HepG2 (cell line): Measurements from ENCODE around the gene SLC35D2. TPM values are rescaled to one million over a fixed set of nuclear protein-coding genes. Genes with fewer than 3 reads are reported as not detected.
"Not testable (repeated sequence)": the region's sequence is repeated elsewhere in the genome, so short reads cannot be mapped to it uniquely, and the experiment has no call there.

Source experiments
- ATAC-seq: fragments of 200-7000 bp; cut with Tn5 transposase; 3 replicates; pipeline ENCODE4 v1.9.1; 2020; ENCODE audit warnings: mild to moderate bottlenecking, moderate library complexity
- BruUV-seq: library from RNA; stranded (reverse); fragments of 400-500 nt; replicated peaks from 2 replicates; lab custom pipeline; 2021; lab: Mats Ljungman, UMichigan
- CTCF ChIA-PET: fragments of 300-600 bp; formaldehyde crosslinking; extraction: SDS; loops from one replicate; lab custom pipeline; 2021; ENCODE audit warnings: low total read pairs, inconsistent platforms, low intra/inter-chr PET ratio; lab: Yijun Ruan, JAX
- POLR2A ChIA-PET: fragments of 350-600 bp; sonication (Branson Sonifier 250); formaldehyde crosslinking; loops from one replicate; lab custom pipeline; 2020; ENCODE audit warnings: antibody characterized with exemption, inconsistent platforms; lab: Yijun Ruan, JAX
- DNase-seq: peaks from one replicate; pipeline ENCODE4 v3.0.0-alpha.2; 2015; ENCODE audit warnings: low spot score
- FAIRE-seq: peaks from 3 replicates; lab custom pipeline; 2011; peaks lifted over from hg19 to GRCh38; lab: Jason Lieb, UNC
- H2AFZ ChIP-seq: one replicate; pipeline ENCODE4 v1.6.1; 2011; ENCODE audit warnings: low read length, inconsistent platforms
- H3K27ac ChIP-seq: fragments of 300-600 bp; 3 replicates; pipeline ENCODE4 v1.8.0; 2011; ENCODE audit warnings: mixed run types, mild to moderate bottlenecking, mixed read lengths, low read length, inconsistent platforms; ENCODE audit not compliant: insufficient read depth; ENCODE audit errors: extremely low read length
- H3K27me3 ChIP-seq, 2 experiments: fragments of 200-600 bp in 1 of 2; 2 replicates in 1 of 2; 3 replicates in 1 of 2; pipeline versions ENCODE4 v1.6.0 to v1.8.0; 2011; ENCODE audit warnings: low read length in 2 of 2, mild to moderate bottlenecking in 2 of 2, moderate library complexity in 2 of 2, inconsistent platforms in 1 of 2; ENCODE audit not compliant: insufficient read depth in 2 of 2, control insufficient read depth in 1 of 2
- H3K36me3 ChIP-seq, 2 experiments: fragments of 200-600 bp in 1 of 2; replicated peaks in 1 of 2; 2 replicates in 1 of 2; 3 replicates in 1 of 2; pipeline versions ENCODE4 v1.5.1 to v1.8.0; 2011; ENCODE audit warnings: low read length in 2 of 2, inconsistent platforms in 1 of 2; ENCODE audit not compliant: insufficient read depth in 2 of 2, control insufficient read depth in 1 of 2
- H3K4me1 ChIP-seq: 2 replicates; pipeline ENCODE4 v1.5.1; 2012; ENCODE audit warnings: low read length, inconsistent platforms; ENCODE audit not compliant: insufficient read depth
- H3K4me2 ChIP-seq: 2 replicates; pipeline ENCODE4 v1.6.0; 2011; ENCODE audit warnings: low read depth, low read length, inconsistent platforms
- H3K4me3 ChIP-seq, 3 experiments: fragments of 200-600 bp in 1 of 3; sonication (generic), shearing (Covaris generic) in 1 of 3; replicated peaks in 1 of 3; 2 replicates each; pipeline ENCODE4 v1.5.1; 2011 to 2016; ENCODE audit warnings: low read length in 3 of 3, inconsistent platforms in 2 of 3, low read depth in 2 of 3, mild to moderate bottlenecking in 2 of 3, control low read depth in 1 of 3, mixed read lengths in 1 of 3; ENCODE audit not compliant: insufficient read depth in 1 of 3
- H3K79me2 ChIP-seq: one replicate; pipeline ENCODE4 v1.6.1; 2011; ENCODE audit warnings: low read length, inconsistent platforms; ENCODE audit not compliant: insufficient read depth
- H3K9ac ChIP-seq: 2 replicates; pipeline ENCODE4 v1.6.0; 2011; ENCODE audit warnings: mild to moderate bottlenecking, low read depth, low read length, inconsistent platforms; ENCODE audit not compliant: insufficient read depth
- H3K9me3 ChIP-seq: 2 replicates; pipeline ENCODE4 v1.5.1; 2012; ENCODE audit warnings: mild to moderate bottlenecking, low read length
- H4K20me1 ChIP-seq: 2 replicates; pipeline ENCODE4 v1.6.0; 2011; ENCODE audit warnings: inconsistent platforms, mild to moderate bottlenecking, low read length, moderate library complexity; ENCODE audit not compliant: insufficient read depth
- CSRNP1 ChIP-seq: sonication (generic); formaldehyde crosslinking; IDR thresholded peaks from 2 replicates; pipeline ENCODE4 v1.8.1; 2023; ENCODE audit warnings: mild to moderate bottlenecking, missing genetic modification reagents
- ZNF460 ChIP-seq: sonication (generic); formaldehyde crosslinking; IDR thresholded peaks from 2 replicates; pipeline ENCODE4 v1.5.1; 2020; ENCODE audit warnings: missing genetic modification reagents, mild to moderate bottlenecking, borderline replicate concordance
- WGBS: methylation state at CpG from one replicate; pipeline ENCODE4 v1.1.6; 2017; ENCODE audit warnings: low lambda C conversion rate; 5-methylcytosine and 5-hydroxymethylcytosine counted together
- in situ Hi-C: cut with HindIII; loops from 2 replicates; pipeline ENCODE4 v1.10.0; 2017; ENCODE audit warnings: low pct_unique_long_range_greater_than_20kb; ENCODE audit not compliant: extremely low pct_ligation_motif_present
- intact Hi-C: fragments of 100-400 bp; cut with micrococcal nuclease; formaldehyde crosslinking; loops from one replicate; pipeline ENCODE4 v1.10.0; 2022; ENCODE audit not compliant: unreplicated experiment
- polyA plus RNA-seq, 8 experiments: library from polyadenylated mRNA; depleted of rRNA in 3 of 8; stranded (reverse) in 7 of 8; unstranded in 1 of 8; fragments of >200 nt; fragmentation: Illumina TruSeq in 4 of 8; extraction: Trizol in 4 of 8; gene quantifications; 2 replicates each; pipeline versions ENCODE4 v1.2.1 to v1.2.3, GENCODE V29; 2011 to 2016; ENCODE audit warnings: low read depth in 4 of 8, missing spikeins in 1 of 8, mixed read lengths in 1 of 8; ENCODE audit not compliant: insufficient read depth in 1 of 8
- total RNA-seq, 5 experiments: library from RNA; depleted of rRNA; stranded (reverse); fragments of >200 nt; fragmentation: Illumina TruSeq; extraction: Trizol; gene quantifications; 2 replicates each; pipeline ENCODE4 v1.2.3, GENCODE V29; 2016; ENCODE audit warnings: low read depth in 1 of 5

The SLC35D2 gene
- total and polyA plus RNA-seq, 2 of the 13 experiments (the other 11 are each of a cell fraction or from before 2014, with no cell fraction given): 96.2 to 103 TPM

- H3K4me2 ChIP-seq: no peak overlapping the region
- H3K27me3 ChIP-seq: no peaks in the 10 kb centered on the region
- H4K20me1 ChIP-seq: no peaks in the 10 kb centered on the region
- CTCF ChIA-PET: no interaction called here
- no peaks in the 10 kb centered on the region for H3K4me1 ChIP-seq
- 100% methylated on average over 2 of the region's 2 CpGs for WGBS
- ATAC-seq (no peak), FAIRE-seq (no peak), DNase-seq (no peak)
- H3K27ac ChIP-seq: no peak overlapping the region
- intact Hi-C loops: no loop called here
- H3K9ac ChIP-seq: no peak overlapping the region
- H3K79me2 ChIP-seq: peaks cover 1% of the 10 kb centered on the region
- H3K4me3 ChIP-seq: no peak overlapping the region
- H3K9me3 ChIP-seq: no peaks in the 10 kb centered on the region
- no peak overlapping the region for H2AFZ ChIP-seq
- POLR2A ChIA-PET: interaction anchor here (0.7 kb wide), 1 partner anchor 16 kb away, joined by 4 read pairs; no protein-coding TSS in a partner anchor
- in situ Hi-C loops: no loop called here
- BruUV-seq: no TSS peak
- TF ChIP-seq ZNF460 (CRISPR knock-in tag) (peak; percentile 64; the same call in 1 of the 2 replicates), CSRNP1 (CRISPR knock-in tag) (no peak)
- peaks cover 18 to 72% of the 10 kb centered on the region in 2 experiments for H3K36me3 ChIP-seq
Observed at GRCh38 chr9:96360976-96361375, 22.5 kb downstream of the SLC35D2 start.

- H3K4me1 ChIP-seq, H3K79me2 ChIP-seq, H2AFZ ChIP-seq, H3K9ac ChIP-seq, H3K4me2 ChIP-seq, H3K27me3 ChIP-seq, BruUV-seq, DNase-seq, FAIRE-seq, H4K20me1 ChIP-seq, ATAC-seq, H3K4me3 ChIP-seq, in situ Hi-C loops, H3K9me3 ChIP-seq, POLR2A ChIA-PET, CTCF ChIA-PET, H3K27ac ChIP-seq, intact Hi-C loops: not testable (repeated sequence)
- 100% methylated on average over 6 of the region's 6 CpGs for WGBS
- H3K36me3 ChIP-seq: peaks cover 20 to 73% of the 10 kb centered on the region in 2 experiments
Observed at GRCh38 chr9:96360523-96360922, 23.0 kb downstream of the SLC35D2 start.
